HG03066 (cell line): ENCODE data around the gene REN.

Experiments used
- ATAC-seq: cut with Tn5 transposase; IDR thresholded peaks from one replicate; pipeline ENCODE4 v1.9.1; 2021; ENCODE audit warnings: low read depth; ENCODE audit not compliant: unreplicated experiment

REN gene

DNA sequence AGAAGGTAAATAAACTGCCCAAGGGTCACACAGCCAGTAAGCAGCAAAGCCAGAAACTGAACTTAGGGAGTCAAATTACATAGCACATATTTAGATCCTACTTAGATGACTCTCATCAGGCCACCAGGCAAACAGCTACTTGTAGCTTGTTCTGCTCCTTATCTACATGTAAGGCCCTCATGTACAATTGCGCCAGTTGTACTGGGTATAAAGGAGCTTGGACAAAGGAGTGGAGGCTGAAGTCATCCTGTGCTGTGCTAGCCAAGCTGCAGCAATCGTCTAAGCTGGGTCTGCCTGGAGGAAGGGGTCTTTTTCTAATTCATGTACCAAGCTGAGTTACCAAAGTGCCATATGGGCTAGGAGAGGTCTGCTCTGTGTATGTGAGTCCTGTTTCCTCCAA is 27.0 kb downstream of the REN start:
- ATAC-seq: no peak

DNA sequence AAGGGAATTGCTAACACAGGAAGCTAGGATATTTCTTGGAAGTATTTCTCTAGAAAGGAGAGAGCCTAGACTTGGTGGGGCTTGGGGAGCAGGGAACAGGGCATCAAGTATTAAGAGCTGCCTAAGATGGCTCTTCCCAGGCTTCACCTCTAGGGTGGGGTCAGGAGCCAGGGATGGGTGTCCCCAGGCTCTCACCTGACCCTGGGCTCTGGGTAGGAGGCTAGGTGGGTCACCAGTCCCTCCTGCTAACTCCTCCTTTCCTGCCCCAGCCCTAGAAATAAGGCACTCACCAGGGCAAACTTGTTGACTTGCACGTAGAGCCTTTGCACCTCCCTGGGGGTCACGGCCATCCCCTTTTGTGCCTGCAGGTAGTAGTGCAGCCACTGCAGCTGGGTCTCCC is 29.3 kb downstream of the REN start:
- ATAC-seq: no peak

DNA sequence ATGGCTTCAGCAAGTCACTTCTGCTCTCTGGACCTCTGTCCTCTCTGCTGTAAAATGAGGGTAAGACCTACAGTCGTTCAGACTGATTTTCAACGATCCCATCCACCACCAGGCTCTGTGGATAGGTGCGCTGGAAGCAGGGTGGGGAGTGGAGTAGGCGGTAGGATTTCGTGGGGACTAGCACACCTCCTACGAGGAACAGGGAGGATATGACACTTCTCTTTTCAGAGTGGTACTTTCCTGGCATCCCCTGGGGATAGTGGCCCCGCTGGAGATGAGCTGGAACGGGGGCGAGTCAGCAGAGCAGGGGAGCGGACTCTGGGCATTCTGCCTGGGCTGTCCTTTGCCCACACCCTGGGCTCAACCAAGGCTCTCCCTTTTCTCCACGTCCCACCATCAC is 32.0 kb downstream of the REN start:
- ATAC-seq: no peak

DNA sequence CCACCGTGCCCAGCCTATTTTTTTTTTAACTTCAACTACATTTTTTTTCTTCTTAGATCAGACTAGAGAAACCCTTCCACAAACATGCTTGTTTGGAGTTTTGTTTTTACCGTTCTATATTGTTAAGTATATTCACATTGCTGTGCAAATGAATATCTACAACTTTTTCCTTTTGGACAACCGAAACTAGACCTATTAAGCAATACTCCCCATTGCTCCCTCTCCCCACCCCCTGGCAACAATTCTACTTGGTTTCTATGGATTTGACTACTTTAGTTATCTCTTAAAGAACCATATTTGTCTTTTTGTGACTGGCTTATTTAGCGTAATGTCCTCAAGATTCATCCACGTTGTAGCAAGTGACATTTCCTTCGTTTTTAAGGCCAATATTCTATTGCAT is 33.4 kb downstream of the REN start:
- ATAC-seq: no peak

DNA sequence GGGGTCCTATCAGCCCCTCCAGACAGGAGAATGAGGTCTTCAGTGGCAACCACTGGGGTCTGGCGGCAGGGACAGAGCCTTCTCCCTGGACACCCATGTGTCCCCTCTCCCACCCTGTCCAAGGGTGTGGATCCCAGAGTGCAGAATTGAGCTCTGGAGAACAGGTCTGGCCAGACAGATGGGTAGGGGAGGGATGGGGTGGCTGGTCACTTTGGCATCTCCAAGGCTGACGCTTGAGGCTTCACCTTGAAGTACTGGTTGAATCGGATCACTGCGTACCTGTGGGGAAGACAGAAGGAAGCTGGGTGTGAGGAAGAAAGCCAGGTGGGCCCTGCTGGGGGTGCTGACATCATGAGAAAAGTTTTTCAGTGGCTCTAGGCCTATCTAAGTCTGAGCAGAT is 34.2 kb downstream of the REN start:
- ATAC-seq: no peak

DNA sequence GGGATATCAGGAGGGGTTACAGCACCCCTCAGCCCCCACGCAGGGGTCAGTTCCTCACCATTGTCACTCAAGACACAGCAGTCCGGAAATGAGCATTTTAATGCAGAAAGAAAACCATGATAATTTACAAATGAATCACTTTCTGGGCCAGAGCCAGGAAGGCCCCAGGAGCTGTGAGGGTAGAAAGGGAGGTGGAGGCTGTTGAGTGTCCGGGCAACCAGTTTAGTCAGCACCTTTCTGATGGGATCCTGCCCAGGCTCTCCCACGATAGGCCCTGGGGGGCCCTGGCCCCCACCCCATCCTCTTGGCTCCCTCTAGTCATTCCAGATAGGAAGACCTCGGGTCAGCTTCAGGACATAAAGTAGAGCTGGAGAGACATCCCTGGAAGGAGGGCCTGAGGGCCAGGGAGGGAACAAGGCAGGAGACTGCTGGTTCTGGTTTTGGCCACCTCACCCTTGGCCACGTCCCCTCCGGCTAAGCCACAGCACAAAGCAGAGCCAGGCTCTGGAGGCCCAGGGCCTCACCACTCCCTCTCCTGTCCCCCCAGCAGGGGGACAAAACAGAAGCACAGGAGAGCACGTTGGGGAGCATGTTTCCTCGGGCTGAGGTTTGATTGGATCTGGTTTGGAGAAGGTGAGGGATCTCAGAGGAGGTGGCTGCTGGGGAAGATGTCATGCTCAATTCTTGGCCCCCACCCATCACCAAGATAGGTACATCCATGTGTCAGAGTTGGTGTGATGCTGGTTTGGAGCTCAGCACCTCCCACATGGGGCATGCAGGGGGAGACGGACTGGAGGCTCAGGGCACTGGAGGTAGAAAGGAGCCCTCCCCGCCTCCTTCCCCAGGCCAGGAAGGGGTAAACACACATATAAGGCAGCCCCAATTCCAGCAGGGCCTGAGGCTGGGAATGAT is 34.9 kb downstream of the REN start:
- ATAC-seq: no peak

DNA sequence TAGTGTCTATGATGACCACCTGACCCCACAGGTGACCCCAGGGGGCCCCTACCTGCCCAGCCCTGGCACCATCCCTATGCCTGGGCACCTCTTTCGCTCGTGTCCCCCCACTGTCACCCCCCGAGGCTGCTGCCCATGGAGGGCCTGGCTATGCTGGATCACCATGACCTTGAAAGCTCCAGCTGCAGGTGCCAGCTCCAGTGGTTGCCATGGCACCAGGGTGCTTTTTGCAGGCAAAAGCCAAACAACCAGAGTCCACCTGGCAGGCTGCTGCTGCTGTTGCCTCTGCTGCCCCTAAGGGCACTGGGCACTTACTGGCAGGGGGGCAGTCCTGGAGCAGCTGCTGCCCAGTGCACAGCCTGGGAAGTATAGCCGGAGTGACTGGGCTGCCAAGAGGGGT is 36.0 kb downstream of the REN start:
- ATAC-seq: no peak

DNA sequence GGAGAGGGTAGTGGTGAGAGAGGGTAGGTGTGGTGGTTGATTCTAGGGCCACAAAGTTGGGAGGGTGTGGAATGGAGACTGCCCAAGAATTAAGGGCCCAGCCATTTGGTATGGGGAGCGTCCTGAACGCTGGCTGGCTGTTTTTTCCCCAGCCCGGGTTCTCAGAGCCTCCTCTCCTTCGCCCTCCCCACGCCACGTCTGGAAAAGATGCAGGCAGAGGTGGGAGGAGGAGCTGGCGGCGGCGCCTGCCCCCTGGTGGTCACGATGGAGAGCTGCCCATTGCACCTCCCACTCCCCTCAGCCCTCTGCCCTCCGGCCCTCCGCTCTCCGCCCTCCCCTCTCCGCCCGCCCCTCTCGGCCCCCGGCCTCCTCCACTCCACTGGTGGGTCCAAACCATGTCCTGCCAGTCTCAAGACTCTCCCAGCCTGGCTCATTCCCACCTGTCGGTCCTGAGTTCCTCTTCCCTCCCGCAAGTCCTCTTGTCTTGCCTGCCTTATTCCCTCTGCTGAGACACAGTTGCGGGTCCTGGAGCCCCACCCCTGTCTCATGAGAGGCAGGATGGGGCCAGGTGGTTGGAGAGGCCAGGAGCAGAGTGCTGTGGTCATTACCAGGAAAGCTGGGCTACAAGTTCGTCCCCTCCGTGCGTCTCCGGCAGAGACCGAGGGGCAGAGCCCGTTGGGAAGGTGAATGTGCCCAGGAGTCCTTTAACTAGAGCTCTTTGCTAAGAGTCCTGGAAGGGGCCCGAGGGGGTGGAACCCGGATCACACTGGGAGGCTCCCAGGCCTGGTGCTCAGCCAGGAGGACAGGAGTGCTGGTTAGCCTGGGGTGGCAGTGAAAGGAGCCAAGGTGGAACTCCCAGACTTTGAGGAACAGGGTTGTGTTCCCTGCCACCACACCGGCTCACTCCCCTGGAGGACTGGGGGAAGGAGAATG is 36.9 kb downstream of the REN start:
- no peak for ATAC-seq

DNA sequence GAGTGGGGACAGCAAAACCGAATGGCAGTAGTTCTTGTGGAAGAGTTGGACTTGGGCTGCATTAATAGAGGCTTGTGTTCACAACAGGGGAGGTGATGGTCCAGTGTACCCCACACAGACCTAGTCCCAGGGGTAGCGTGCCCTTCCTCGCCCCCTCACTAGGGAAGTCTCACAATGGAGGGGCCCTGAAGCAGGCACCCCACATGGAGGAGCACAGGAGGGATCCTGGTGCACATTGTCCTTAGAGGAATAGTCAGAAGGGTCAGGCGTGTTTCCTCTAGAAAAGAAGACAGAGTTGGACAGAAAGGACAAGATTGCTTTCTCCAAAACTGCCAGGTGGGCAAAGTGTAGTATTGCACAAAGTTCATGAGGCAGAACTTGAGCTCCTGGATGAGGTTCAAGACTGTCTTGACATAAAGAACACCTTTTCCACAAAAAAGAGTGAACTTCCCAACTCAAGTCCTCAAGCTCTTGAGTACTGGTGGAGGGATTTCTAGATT is 37.6 kb downstream of the REN start:
- ATAC-seq: no peak

DNA sequence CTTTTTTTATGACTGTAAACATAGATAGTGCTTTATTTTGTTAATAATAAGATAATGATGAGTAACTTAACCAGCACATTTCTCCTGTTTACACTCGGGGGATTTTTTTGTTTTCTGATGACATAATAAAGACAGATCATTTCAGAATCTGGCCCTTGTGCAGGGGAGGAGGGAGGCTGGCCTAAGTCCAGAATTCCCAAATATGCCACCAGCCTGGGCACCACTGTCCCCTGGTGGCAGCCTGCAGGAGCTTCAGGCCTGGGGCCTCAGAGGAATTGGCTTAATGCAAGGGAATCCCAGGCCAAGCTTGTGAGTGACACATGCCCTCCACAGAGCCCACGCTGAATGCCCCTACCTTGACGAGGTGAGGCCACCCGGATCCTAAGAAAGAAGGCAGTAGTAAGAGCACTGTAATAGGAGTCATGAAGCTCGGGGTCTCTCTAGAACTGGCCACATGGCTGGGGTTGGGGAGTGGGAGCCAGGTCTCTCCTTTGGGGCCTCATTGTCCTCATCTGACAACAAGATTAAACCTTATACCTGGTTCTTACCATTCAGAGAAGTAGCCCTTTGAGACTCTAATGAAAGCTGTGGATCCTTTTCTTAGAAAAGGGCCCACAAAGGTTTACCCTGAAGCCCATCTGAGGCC is 38.4 kb downstream of the REN start:
- ATAC-seq: no peak

DNA sequence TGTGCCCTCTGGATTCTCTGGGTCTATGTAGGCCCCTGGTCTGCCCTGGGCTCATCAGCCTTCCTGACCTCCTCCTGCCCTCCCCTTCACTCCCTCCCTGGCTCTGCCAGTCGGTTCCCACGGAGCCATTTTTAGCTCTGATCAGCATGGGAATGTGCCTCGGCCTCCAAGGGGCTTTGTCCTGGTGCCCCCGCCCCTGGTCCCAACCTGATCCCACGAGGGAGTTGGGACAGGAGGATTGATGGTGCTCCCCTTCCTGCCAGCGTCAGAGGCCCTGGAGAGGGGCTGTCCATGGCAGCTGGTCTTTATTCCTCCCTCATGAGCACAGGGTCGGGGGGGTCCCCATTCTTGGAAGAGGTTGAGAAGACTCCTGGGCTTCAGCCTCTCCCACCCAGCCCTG is 39.2 kb downstream of the REN start:
- ATAC-seq: no peak

DNA sequence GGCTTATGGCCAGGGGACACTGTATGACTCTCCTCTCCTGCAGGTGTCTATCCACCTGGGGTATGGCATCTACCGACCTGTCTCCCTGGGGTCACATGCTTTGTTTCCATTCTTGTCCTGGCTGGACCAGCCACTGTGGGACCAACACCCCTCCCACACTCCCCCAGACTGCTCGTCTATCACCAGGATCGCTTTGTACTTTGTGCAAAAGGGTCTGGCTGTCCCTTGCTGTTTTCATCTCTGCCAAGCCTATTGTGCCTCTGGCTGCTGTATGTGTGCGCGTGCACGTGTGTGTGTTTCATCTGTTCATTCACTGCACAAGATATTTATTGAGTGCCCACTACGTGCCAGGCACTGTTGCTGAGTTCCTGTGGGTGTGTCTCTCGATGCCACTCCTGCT is 39.8 kb downstream of the REN start:
- ATAC-seq: no peak

DNA sequence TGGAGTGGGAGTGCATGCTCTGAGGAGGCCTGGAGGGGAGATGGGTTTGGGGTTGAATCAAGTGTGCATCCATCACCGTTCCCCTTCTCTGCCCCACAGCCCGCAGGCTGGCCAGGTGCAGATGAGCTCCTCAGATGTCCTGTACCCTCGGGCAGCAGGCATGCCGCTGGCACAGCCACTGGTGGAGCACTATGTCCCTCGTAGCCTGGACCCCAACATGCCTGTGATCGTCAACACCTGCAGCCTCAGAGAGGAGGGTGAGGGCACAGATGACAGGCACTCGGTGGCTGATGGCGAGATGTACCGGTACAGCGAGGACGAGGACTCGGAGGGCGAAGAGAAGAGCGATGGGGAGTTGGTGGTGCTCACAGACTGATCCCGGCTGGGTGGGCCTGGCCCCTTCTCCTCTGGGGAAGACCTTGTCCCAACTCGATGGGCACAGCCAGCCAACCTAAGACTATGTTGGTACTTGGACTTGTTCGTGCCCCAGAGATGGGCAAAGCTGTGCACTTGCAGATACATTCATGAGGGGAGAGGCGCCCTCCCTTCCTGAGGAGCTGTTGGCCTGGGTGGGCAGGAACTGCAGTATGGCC is 40.3 kb downstream of the REN start:
- no peak for ATAC-seq

DNA sequence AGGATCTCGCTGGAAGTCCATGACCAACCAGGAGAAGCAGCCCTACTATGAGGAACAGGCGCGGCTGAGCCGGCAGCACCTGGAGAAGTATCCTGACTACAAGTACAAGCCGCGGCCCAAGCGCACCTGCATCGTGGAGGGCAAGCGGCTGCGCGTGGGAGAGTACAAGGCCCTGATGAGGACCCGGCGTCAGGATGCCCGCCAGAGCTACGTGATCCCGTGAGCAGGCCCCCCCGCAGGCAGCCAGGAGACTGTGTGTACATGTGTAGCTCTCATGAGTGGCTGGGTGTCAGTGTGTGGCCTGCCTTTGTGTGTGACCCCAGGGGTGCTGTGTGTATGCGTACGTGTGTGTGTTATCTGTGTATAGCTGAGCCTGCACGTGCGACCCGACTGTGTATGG is 41.5 kb downstream of the REN start:
- ATAC-seq: no peak

DNA sequence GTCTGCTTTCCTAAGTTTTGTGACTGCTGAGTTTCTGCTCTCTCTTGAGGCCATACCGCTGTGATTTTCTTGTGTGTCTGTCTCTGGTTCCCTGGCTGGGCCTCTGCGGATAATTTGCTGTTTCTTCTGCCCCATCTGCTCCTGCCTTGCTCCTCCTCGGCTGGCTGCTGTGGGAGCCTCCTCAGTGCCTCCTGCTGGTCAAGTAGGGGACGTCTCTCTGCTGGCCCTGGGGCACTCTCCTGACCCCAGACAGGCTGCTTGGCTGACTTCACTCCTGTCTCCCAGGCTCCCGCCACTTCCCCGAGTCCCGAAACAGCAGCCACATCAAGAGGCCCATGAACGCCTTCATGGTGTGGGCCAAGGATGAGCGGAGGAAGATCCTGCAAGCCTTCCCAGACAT is 42.8 kb downstream of the REN start:
- no peak for ATAC-seq

DNA sequence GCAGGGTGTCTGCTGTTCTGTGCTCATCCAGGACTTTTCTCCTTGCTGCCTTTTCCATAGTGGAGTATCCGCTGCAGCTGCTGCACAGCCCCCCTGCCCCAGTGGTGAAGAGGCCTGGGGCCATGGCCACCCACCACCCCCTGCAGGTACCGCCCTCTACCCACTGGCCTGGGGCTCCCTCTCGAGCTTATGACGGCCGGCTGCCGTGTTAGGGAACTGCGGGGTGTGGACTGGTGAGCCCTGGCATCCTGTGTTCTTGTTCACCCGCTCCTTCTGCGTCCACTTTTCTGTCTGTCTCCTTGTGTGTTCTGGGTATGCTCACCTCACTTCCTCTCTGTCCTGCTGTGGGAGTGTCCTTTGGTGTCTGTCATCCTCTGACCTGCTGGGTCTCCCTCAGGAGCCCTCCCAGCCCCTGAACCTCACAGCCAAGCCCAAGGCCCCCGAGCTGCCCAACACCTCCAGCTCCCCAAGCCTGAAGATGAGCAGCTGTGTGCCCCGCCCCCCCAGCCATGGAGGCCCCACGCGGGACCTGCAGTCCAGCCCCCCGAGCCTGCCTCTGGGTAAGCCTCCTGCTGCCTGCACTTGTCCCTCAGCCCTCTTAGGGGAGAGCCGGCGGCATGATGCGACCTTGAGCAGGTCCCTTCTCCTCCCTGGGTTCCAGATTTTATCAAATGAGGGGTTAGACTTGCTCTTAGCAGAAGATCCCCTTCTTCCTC is 44.1 kb downstream of the REN start:
- no peak for ATAC-seq

DNA sequence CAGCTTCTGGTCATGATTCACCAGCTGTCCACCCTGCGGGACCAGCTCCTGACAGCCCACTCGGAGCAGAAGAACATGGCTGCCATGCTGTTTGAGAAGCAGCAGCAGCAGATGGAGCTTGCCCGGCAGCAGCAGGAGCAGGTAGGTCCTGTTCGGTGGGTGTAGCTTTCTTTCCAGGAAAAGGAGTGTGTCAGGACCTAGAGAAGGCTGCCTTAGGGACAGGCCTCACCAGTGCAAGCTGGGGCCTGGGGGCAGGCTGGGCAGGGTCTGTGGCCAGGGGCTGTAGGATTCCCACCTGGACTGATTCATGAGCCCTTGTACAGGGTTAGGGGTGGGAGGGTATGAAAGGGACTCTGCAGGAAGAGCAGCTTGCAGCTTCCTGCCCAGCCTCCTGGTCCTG is 49.6 kb downstream of the REN start:
- no peak for ATAC-seq

DNA sequence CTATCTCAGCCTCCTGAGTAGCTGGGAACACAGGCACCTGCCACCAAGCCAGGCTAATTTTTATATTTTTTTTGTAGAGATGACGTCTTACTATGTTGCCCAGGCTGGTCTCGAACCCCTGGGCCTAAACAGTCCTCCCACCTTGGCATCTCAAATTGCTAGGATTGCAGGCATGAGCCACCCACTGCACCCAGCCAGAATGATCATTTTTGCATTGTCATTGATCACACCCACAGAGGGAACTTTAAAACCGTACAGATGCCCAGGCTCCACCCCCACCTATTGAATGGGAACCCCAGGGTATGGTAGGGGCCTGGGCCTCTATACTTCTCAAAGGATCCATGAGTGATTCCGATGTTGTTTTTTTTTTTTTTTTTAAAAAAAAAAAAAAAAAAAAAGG is 51.0 kb downstream of the REN start:
- ATAC-seq: no peak

DNA sequence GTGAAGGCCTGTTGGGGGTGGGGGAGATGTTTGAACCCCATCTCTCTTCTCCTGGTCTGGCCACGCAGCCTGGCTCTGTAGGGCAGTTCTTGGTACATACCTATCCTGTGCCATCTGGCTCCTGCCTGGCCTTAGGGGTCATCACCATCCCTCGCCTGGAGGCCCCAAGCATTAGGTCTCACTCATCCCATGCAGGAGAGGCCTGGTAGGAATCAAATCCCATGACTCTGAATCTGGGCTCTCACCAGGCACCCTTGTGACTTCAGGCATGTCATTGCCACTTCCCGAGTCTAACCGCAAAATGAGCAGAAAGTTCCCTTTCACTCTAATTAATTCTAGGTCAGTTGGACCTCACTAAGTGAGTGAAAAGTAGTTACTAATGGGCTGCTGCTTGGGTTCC is 51.5 kb downstream of the REN start:
- ATAC-seq: no peak

DNA sequence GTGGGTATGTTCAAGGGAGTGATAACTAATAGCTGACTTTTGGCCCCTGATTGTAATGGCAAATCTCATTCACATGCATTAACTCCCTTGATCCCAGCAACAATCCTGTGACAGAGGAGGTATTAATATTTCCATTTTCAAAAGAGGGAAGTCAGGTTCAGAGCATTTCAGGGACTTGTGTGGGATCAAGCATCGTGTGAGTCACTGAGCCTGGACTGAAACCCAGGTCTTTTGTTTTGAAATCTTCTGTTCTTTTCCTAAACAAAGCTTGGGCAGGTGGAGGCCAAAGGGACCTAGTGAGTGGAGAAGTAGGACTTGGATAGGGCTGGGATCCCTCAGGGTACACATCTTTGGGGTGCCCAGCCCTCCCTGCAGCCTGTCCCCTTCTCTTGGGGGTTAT is 52.2 kb downstream of the REN start:
- ATAC-seq: no peak
